ENCODE measurements around the gene USP6NL. TPM values are rescaled to one million over a fixed set of nuclear protein-coding genes. Genes with fewer than 3 reads are reported as not detected.

Gene USP6NL
- total RNA-seq, 1 experiment from 2014 or later: 22.1 TPM

DNA sequence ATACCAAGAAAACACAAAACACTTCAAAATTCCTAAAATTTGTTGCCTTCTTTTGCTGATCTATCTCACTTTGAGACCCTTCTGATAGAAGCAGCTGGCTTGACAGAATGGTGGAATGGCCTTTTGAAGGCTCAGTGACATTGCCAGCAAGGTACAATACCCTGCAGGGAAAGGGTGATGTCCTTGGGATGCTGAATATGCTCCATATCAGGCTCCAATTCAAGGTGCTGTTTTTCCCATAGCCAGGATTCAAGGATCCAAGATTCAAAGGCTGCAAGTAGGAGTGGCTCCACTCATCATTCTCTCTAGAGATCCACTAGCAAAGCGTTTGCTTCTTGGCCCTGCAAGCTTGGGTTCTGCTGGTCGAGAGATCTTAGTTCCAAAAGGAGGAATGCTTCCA is 120.4 kb downstream of the USP6NL start:
- DNase-seq: no peak
- Histone ChIP-seq H4K20me1 (ENCODE audit: insufficient read depth) (no peaks in the 10 kb centered on the region), H3F3A (ENCODE audit: insufficient read depth, low read depth) (no peaks in the 10 kb centered on the region), H3K27ac (no peak overlapping the region), H3K27me3 (ENCODE audit: insufficient read depth, low read depth) (no peaks in the 10 kb centered on the region), H2AFZ (no peak overlapping the region), H3K36me3 (ENCODE audit: low read depth) (peaks cover 3% of the 10 kb centered on the region; the same call in 1 of the 2 replicates), H3K4me1 (replicated peaks; ENCODE audit: insufficient read depth) (no peaks in the 10 kb centered on the region), H3K4me3 (no peak overlapping the region), H3K4me2 (no peak overlapping the region), H3K9me2 (ENCODE audit: insufficient read depth) (no peaks in the 10 kb centered on the region), H3K9me3 (ENCODE audit: insufficient read depth, low read depth) (no peaks in the 10 kb centered on the region), H3K79me2 (ENCODE audit: low read depth) (no peaks in the 10 kb centered on the region)
- intact Hi-C loops (cut with micrococcal nuclease; ENCODE audit: unreplicated experiment): no loop called here
- TF ChIP-seq EZH2 (IDR thresholded peaks at IDR 0.05; ENCODE audit: low read depth): no peak
- TF ChIP-seq, protein P1, sequence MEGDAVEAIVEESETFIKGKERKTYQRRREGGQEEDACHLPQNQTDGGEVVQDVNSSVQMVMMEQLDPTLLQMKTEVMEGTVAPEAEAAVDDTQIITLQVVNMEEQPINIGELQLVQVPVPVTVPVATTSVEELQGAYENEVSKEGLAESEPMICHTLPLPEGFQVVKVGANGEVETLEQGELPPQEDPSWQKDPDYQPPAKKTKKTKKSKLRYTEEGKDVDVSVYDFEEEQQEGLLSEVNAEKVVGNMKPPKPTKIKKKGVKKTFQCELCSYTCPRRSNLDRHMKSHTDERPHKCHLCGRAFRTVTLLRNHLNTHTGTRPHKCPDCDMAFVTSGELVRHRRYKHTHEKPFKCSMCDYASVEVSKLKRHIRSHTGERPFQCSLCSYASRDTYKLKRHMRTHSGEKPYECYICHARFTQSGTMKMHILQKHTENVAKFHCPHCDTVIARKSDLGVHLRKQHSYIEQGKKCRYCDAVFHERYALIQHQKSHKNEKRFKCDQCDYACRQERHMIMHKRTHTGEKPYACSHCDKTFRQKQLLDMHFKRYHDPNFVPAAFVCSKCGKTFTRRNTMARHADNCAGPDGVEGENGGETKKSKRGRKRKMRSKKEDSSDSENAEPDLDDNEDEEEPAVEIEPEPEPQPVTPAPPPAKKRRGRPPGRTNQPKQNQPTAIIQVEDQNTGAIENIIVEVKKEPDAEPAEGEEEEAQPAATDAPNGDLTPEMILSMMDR (conservative IDR thresholded peaks at IDR 0.05): no peak
- POLR2A ChIA-PET (ENCODE audit: unreplicated experiment): no interaction called here
- no TSS peak for BruUV-seq (replicated peaks)
- CTCF ChIA-PET: no interaction called here

DNA sequence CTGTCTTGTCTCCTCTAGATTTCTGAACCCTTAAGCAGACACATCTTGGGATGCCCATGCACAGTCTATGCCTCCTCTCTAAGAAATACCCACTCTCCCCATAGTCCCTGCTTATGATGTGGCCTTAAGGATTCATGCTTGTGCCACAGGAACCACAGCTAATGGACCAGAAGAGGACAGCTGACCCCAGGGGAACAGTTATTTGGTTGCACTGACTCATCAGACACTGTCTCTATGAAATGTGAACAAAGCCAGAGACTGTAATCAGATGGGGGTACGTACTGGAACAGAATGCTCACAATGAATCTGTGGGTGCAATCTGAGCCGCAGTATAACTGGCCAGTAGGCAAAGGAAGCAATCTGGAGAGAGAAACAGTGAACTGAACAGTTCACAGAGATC is 121.9 kb downstream of the USP6NL start:
- CTCF ChIA-PET: no interaction called here

DNA sequence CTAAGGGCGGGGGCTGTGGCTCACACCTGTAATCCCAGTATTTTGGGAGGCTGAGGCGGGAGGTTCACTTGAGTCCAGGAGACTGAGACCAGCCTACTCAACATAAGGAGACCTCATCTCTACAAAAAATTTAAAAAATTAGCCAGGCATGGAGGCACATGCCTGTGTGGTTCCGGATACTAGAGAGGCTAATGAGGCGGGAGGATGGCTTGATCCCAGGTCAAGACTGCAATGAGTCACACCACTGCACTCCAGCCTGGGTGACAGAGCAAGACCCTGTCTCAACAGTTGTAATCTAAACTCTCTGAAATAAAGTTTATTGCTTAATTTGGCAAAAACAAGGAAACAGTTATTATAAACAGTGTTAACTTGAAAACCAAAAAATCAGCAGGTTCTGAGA is 123.3 kb downstream of the USP6NL start:
- no peak overlapping the region for H3K27ac ChIP-seq
- no peak overlapping the region for H3K4me2 ChIP-seq
- POLR2A ChIA-PET (ENCODE audit: unreplicated experiment): no interaction called here
- no peak overlapping the region for H3K4me3 ChIP-seq
- CTCF ChIA-PET: no interaction called here
- no peak for DNase-seq
- H2AFZ ChIP-seq: no peak overlapping the region
- peaks cover 3% of the 10 kb centered on the region; the same call in 1 of the 2 replicates for H3K36me3 ChIP-seq (ENCODE audit: low read depth)
- H3K27me3 ChIP-seq (ENCODE audit: insufficient read depth, low read depth): no peaks in the 10 kb centered on the region
- no peaks in the 10 kb centered on the region for H3K79me2 ChIP-seq (ENCODE audit: low read depth)
- TF ChIP-seq, protein P1 (conservative IDR thresholded peaks at IDR 0.05): no peak
- no peak for TF ChIP-seq EZH2 (IDR thresholded peaks at IDR 0.05; ENCODE audit: low read depth)
- H4K20me1 ChIP-seq (ENCODE audit: insufficient read depth): no peaks in the 10 kb centered on the region; the same call in 1 of the 2 replicates
- intact Hi-C loops (cut with micrococcal nuclease; ENCODE audit: unreplicated experiment): no loop called here
- no peaks in the 10 kb centered on the region for H3K9me2 ChIP-seq (ENCODE audit: insufficient read depth)
- BruUV-seq (replicated peaks): no TSS peak
- no peaks in the 10 kb centered on the region for H3F3A ChIP-seq (ENCODE audit: insufficient read depth, low read depth)
- H3K9me3 ChIP-seq (ENCODE audit: insufficient read depth, low read depth): no peaks in the 10 kb centered on the region
- H3K4me1 ChIP-seq (replicated peaks; ENCODE audit: insufficient read depth): no peaks in the 10 kb centered on the region

More for the DNA sequence above, 121.9 kb downstream of the USP6NL start:
- H3K4me2 ChIP-seq: no peak overlapping the region
- no peak overlapping the region for H2AFZ ChIP-seq
- H3K27me3 ChIP-seq (ENCODE audit: insufficient read depth, low read depth): no peaks in the 10 kb centered on the region
- H3K27ac ChIP-seq: no peak overlapping the region
- POLR2A ChIA-PET (ENCODE audit: unreplicated experiment): no interaction called here
- H3K79me2 ChIP-seq (ENCODE audit: low read depth): no peaks in the 10 kb centered on the region
- H3F3A ChIP-seq (ENCODE audit: insufficient read depth, low read depth): no peaks in the 10 kb centered on the region
- intact Hi-C loops (cut with micrococcal nuclease; ENCODE audit: unreplicated experiment): no loop called here
- no peaks in the 10 kb centered on the region for H3K4me1 ChIP-seq (replicated peaks; ENCODE audit: insufficient read depth)
- H4K20me1 ChIP-seq (ENCODE audit: insufficient read depth): no peaks in the 10 kb centered on the region
- TF ChIP-seq, protein P1 (conservative IDR thresholded peaks at IDR 0.05): no peak
- no peak for TF ChIP-seq EZH2 (IDR thresholded peaks at IDR 0.05; ENCODE audit: low read depth)
- H3K9me3 ChIP-seq (ENCODE audit: insufficient read depth, low read depth): no peaks in the 10 kb centered on the region
- no peaks in the 10 kb centered on the region for H3K9me2 ChIP-seq (ENCODE audit: insufficient read depth)
- no peak overlapping the region for H3K4me3 ChIP-seq
- no TSS peak for BruUV-seq (replicated peaks)
- no peak for DNase-seq
- H3K36me3 ChIP-seq (ENCODE audit: low read depth): peaks cover 3% of the 10 kb centered on the region; the same call in 1 of the 2 replicates
